Measurements from ENCODE around the gene RBM5.

Gene RBM5

GRCh38 chr3:50111757-50112156 lies 23.0 kb downstream of the RBM5 start:
- no peaks in the 10 kb centered on the region for H3K9me3 Mint-ChIP-seq (ENCODE audit: low read depth)
- H3K27me3 Mint-ChIP-seq: no peaks in the 10 kb centered on the region
- H3K36me3 Mint-ChIP-seq: no peaks in the 10 kb centered on the region
- H3K4me3 Mint-ChIP-seq: no peak overlapping the region
- no peak overlapping the region for H3K27ac Mint-ChIP-seq
- H3K4me1 Mint-ChIP-seq (ENCODE audit: low read depth): peaks cover 3% of the 10 kb centered on the region

- H3K27ac Mint-ChIP-seq: no peak overlapping the region
Measured at GRCh38 chr3:50112462-50112861, 23.7 kb downstream of the RBM5 start.

GRCh38 chr3:50117120-50117519 lies 28.4 kb downstream of the RBM5 start:
- Mint-ChIP-seq H3K36me3 (peaks cover 3% of the 10 kb centered on the region), H3K4me3 (no peak overlapping the region), H3K27ac (no peak overlapping the region), H3K4me1 (ENCODE audit: low read depth) (no peaks in the 10 kb centered on the region), H3K27me3 (no peaks in the 10 kb centered on the region), H3K9me3 (ENCODE audit: low read depth) (no peaks in the 10 kb centered on the region)

More at GRCh38 chr3:50112462-50112861, 23.7 kb downstream of the RBM5 start:
- Mint-ChIP-seq H3K9me3 (ENCODE audit: low read depth) (no peaks in the 10 kb centered on the region), H3K4me1 (ENCODE audit: low read depth) (peaks cover 3% of the 10 kb centered on the region), H3K36me3 (no peaks in the 10 kb centered on the region), H3K27me3 (no peaks in the 10 kb centered on the region), H3K4me3 (no peak overlapping the region)

GRCh38 chr3:50118237-50118636 lies 29.5 kb downstream of the RBM5 start:
- Mint-ChIP-seq H3K27ac (peak overlapping the region; percentile 81), H3K4me3 (no peak overlapping the region), H3K4me1 (ENCODE audit: low read depth) (no peaks in the 10 kb centered on the region), H3K27me3 (no peaks in the 10 kb centered on the region), H3K36me3 (peaks cover 3% of the 10 kb centered on the region), H3K9me3 (ENCODE audit: low read depth) (no peaks in the 10 kb centered on the region)

GRCh38 chr3:50119786-50120185 lies 31.1 kb downstream of the RBM5 start:
- peaks cover 3% of the 10 kb centered on the region for H3K36me3 Mint-ChIP-seq

GRCh38 chr3:50120364-50121071 lies 31.8 kb downstream of the RBM5 start:
- no peaks in the 10 kb centered on the region for H3K27me3 Mint-ChIP-seq
- peaks cover 3% of the 10 kb centered on the region for H3K36me3 Mint-ChIP-seq
- no peaks in the 10 kb centered on the region for H3K4me1 Mint-ChIP-seq (ENCODE audit: low read depth)
- no peaks in the 10 kb centered on the region for H3K9me3 Mint-ChIP-seq (ENCODE audit: low read depth)
- H3K4me3 Mint-ChIP-seq: no peak overlapping the region
- H3K27ac Mint-ChIP-seq: no peak overlapping the region

More at GRCh38 chr3:50119786-50120185, 31.1 kb downstream of the RBM5 start:
- H3K27me3 Mint-ChIP-seq: no peaks in the 10 kb centered on the region
- no peak overlapping the region for H3K27ac Mint-ChIP-seq
- no peaks in the 10 kb centered on the region for H3K4me1 Mint-ChIP-seq (ENCODE audit: low read depth)
- no peaks in the 10 kb centered on the region for H3K9me3 Mint-ChIP-seq (ENCODE audit: low read depth)
- H3K4me3 Mint-ChIP-seq: no peak overlapping the region

- H3K27ac Mint-ChIP-seq: no peak overlapping the region
- H3K4me1 Mint-ChIP-seq (ENCODE audit: low read depth): no peaks in the 10 kb centered on the region
- no peaks in the 10 kb centered on the region for H3K27me3 Mint-ChIP-seq
- peaks cover 3% of the 10 kb centered on the region for H3K36me3 Mint-ChIP-seq
- no peaks in the 10 kb centered on the region for H3K9me3 Mint-ChIP-seq (ENCODE audit: low read depth)
- no peak overlapping the region for H3K4me3 Mint-ChIP-seq
Measured at GRCh38 chr3:50121072-50122032, 32.6 kb downstream of the RBM5 start.

- Mint-ChIP-seq H3K4me1 (ENCODE audit: low read depth) (no peaks in the 10 kb centered on the region), H3K27me3 (no peaks in the 10 kb centered on the region), H3K9me3 (ENCODE audit: low read depth) (no peaks in the 10 kb centered on the region), H3K4me3 (no peak overlapping the region), H3K36me3 (peaks cover 3% of the 10 kb centered on the region), H3K27ac (no peak overlapping the region)
Measured at GRCh38 chr3:50122071-50122470, 33.4 kb downstream of the RBM5 start.

- H3K4me1 Mint-ChIP-seq (ENCODE audit: low read depth): no peaks in the 10 kb centered on the region
- H3K4me3 Mint-ChIP-seq: no peak overlapping the region
- H3K36me3 Mint-ChIP-seq: peaks cover 3% of the 10 kb centered on the region
- H3K27me3 Mint-ChIP-seq: no peaks in the 10 kb centered on the region
- H3K27ac Mint-ChIP-seq: peak overlapping the region; percentile 22
- no peaks in the 10 kb centered on the region for H3K9me3 Mint-ChIP-seq (ENCODE audit: low read depth)
Measured at GRCh38 chr3:50122661-50123391, 34.1 kb downstream of the RBM5 start.

- no peaks in the 10 kb centered on the region for H3K4me1 Mint-ChIP-seq (ENCODE audit: low read depth)
- H3K36me3 Mint-ChIP-seq: no peaks in the 10 kb centered on the region
- no peaks in the 10 kb centered on the region for H3K9me3 Mint-ChIP-seq (ENCODE audit: low read depth)
- no peaks in the 10 kb centered on the region for H3K27me3 Mint-ChIP-seq
- no peak overlapping the region for H3K27ac Mint-ChIP-seq
- H3K4me3 Mint-ChIP-seq: no peak overlapping the region
Measured at GRCh38 chr3:50123394-50124051, 34.8 kb downstream of the RBM5 start.

- H3K4me3 Mint-ChIP-seq: no peak overlapping the region
- H3K27me3 Mint-ChIP-seq: no peaks in the 10 kb centered on the region
- no peak overlapping the region for H3K27ac Mint-ChIP-seq
- H3K9me3 Mint-ChIP-seq (ENCODE audit: low read depth): no peaks in the 10 kb centered on the region
- H3K4me1 Mint-ChIP-seq (ENCODE audit: low read depth): no peaks in the 10 kb centered on the region
- H3K36me3 Mint-ChIP-seq: no peaks in the 10 kb centered on the region
Measured at GRCh38 chr3:50124052-50124799, 35.5 kb downstream of the RBM5 start.

- Mint-ChIP-seq H3K27ac (no peak overlapping the region), H3K4me1 (ENCODE audit: low read depth) (no peaks in the 10 kb centered on the region), H3K9me3 (ENCODE audit: low read depth) (no peaks in the 10 kb centered on the region), H3K27me3 (no peaks in the 10 kb centered on the region), H3K4me3 (no peak overlapping the region), H3K36me3 (no peaks in the 10 kb centered on the region)
Measured at GRCh38 chr3:50124800-50125178, 36.1 kb downstream of the RBM5 start.

GRCh38 chr3:50125541-50126286 lies 37.0 kb downstream of the RBM5 start:
- Mint-ChIP-seq H3K27ac (no peak overlapping the region), H3K4me3 (no peak overlapping the region), H3K27me3 (no peaks in the 10 kb centered on the region), H3K4me1 (ENCODE audit: low read depth) (no peaks in the 10 kb centered on the region), H3K36me3 (no peaks in the 10 kb centered on the region), H3K9me3 (ENCODE audit: low read depth) (no peaks in the 10 kb centered on the region)

Data from activated naive CD8-positive, alpha-beta T cell (primary cell).